ENCODE results near the gene COIL. TPM values are rescaled to one million over a fixed set of nuclear protein-coding genes. Genes with fewer than 3 reads are reported as not detected.
"Not testable (repeated sequence)": the region's sequence is repeated elsewhere in the genome, so short reads cannot be mapped to it uniquely, and the experiment has no call there.

The COIL gene
- total and polyA plus RNA-seq, 2 donors (not counting 1 experiment from before 2014, with no cell fraction given), result 3.7 to 19.8 TPM

- H3K79me2 ChIP-seq (ENCODE audit: control insufficient read depth, insufficient read depth, low read length), result no peaks in the 10 kb centered on the region
- no peaks in the 10 kb centered on the region for H4K20me1 ChIP-seq (ENCODE audit: control insufficient read depth, insufficient read depth, low read length, poor library complexity, severe bottlenecking)
- POLR2A ChIA-PET, result no interaction called here
- intact Hi-C loops (cut with micrococcal nuclease), result loop anchor here (1.0 to 5.0 kb wide), 4 partner anchors 26 to 348 kb away; partner anchors contain the start of genes NOG and TRIM25
- no peak overlapping the region for H2AFZ ChIP-seq (ENCODE audit: insufficient read depth, low read depth, low read length, poor library complexity, severe bottlenecking)
- Mint-ChIP-seq H3K27ac (no peak overlapping the region), H3K4me3 (no peak overlapping the region), H3K4me1 (peaks cover 4% of the 10 kb centered on the region), H3K9me3 (ENCODE audit: insufficient read depth) (no peaks in the 10 kb centered on the region), H3K27me3 (no peaks in the 10 kb centered on the region)
- WGBS (ENCODE audit: insufficient coverage), result 100% methylated on average over 2 of the region's 11 CpGs
- TF ChIP-seq CTCF (IDR thresholded peaks at IDR 0.05), result peak; percentile 84
- no peak for TF ChIP-seq EZH2 (IDR thresholded peaks at IDR 0.05; ENCODE audit: borderline replicate concordance, insufficient read depth, low read depth, low read length, poor library complexity, severe bottlenecking)
- DNase-seq (peak; percentile 83), ATAC-seq (ENCODE audit: low read depth) (peak; percentile 91)
- CTCF ChIA-PET, result interaction anchor here (0.6 to 5.8 kb wide), 25 partner anchors 9 to 143 kb away, joined by 3 to 151 read pairs (median 4); partner anchors contain the start of genes DGKE and TRIM25
- no peaks in the 10 kb centered on the region for H3K27me3 ChIP-seq (replicated peaks in 1 of 4; ENCODE audit: control extremely low read depth in 1 of 4, control insufficient read depth in 3 of 4, insufficient read depth in 4 of 4, low read length in 3 of 4)
- H3K4me1 ChIP-seq (ENCODE audit: control insufficient read depth in 2 of 2, insufficient read depth in 2 of 2, low read length in 2 of 2), result peaks cover 0 to 3% of the 10 kb centered on the region in 2 donors
- no peak overlapping the region for H3K9ac ChIP-seq (ENCODE audit: low read length)
- H3K4me3 ChIP-seq (ENCODE audit: control extremely low read depth in 1 of 5, extremely low read depth in 1 of 5, insufficient read depth in 1 of 5, low read depth in 2 of 5, low read length in 4 of 5), result no peak overlapping the region
- peaks cover 0 to 66% of the 10 kb centered on the region in 2 experiments for H3K36me3 ChIP-seq (replicated peaks in 1 of 2; ENCODE audit: control extremely low read depth in 1 of 2, control insufficient read depth in 1 of 2, extremely low read depth in 1 of 2, insufficient read depth in 2 of 2, low read length in 1 of 2)
- H3K27ac ChIP-seq (ENCODE audit: low read length in 2 of 2), result no peak overlapping the region
- no peaks in the 10 kb centered on the region for H3K9me3 ChIP-seq (ENCODE audit: control extremely low read depth in 1 of 3, control insufficient read depth in 2 of 3, insufficient read depth in 1 of 3, low read length in 2 of 3)
- no peak overlapping the region for H3K4me2 ChIP-seq (replicated peaks; ENCODE audit: low read depth, low read length, poor library complexity, severe bottlenecking)
Observed at GRCh38 chr17:56939869-56940484, 20.9 kb downstream of the COIL start.

GRCh38 chr17:56938206-56938605 lies 22.6 kb downstream of the COIL start:
- H3K4me2 ChIP-seq (replicated peaks; ENCODE audit: low read depth, low read length, poor library complexity, severe bottlenecking), result not testable (repeated sequence)
- WGBS (ENCODE audit: insufficient coverage), result no CpG with 5 or more reads among the region's 5 CpGs

More at GRCh38 chr17:56938206-56938605, 22.6 kb downstream of the COIL start:
- H2AFZ ChIP-seq (ENCODE audit: insufficient read depth, low read depth, low read length, poor library complexity, severe bottlenecking); H3K4me3 ChIP-seq (ENCODE audit: control extremely low read depth in 1 of 5, extremely low read depth in 1 of 5, insufficient read depth in 1 of 5, low read depth in 2 of 5, low read length in 4 of 5); H3K27me3 ChIP-seq (replicated peaks in 1 of 4; ENCODE audit: control extremely low read depth in 1 of 4, control insufficient read depth in 3 of 4, insufficient read depth in 4 of 4, low read length in 3 of 4); H3K27ac ChIP-seq (ENCODE audit: low read length in 2 of 2); H4K20me1 ChIP-seq (ENCODE audit: control insufficient read depth, insufficient read depth, low read length, poor library complexity, severe bottlenecking); POLR2A ChIA-PET; H3K4me1 ChIP-seq (ENCODE audit: control insufficient read depth in 2 of 2, insufficient read depth in 2 of 2, low read length in 2 of 2); H3K27me3 Mint-ChIP-seq; H3K9ac ChIP-seq (ENCODE audit: low read length); intact Hi-C loops (cut with micrococcal nuclease); H3K27ac Mint-ChIP-seq; H3K79me2 ChIP-seq (ENCODE audit: control insufficient read depth, insufficient read depth, low read length); H3K9me3 Mint-ChIP-seq (ENCODE audit: insufficient read depth); DNase-seq; ATAC-seq (ENCODE audit: low read depth); H3K4me1 Mint-ChIP-seq; H3K4me3 Mint-ChIP-seq; H3K9me3 ChIP-seq (ENCODE audit: control extremely low read depth in 1 of 3, control insufficient read depth in 2 of 3, insufficient read depth in 1 of 3, low read length in 2 of 3): not testable (repeated sequence)
- H3K36me3 ChIP-seq (replicated peaks in 1 of 2; ENCODE audit: control extremely low read depth in 1 of 2, control insufficient read depth in 1 of 2, extremely low read depth in 1 of 2, insufficient read depth in 2 of 2, low read length in 1 of 2), result peaks cover 0 to 68% of the 10 kb centered on the region in 2 experiments
- CTCF ChIA-PET, result interaction anchor here (1.1 kb wide), 1 partner anchor 118 kb away, joined by 6 read pairs; no protein-coding TSS in a partner anchor

All from B cell (primary cell).